AG04450 (cell line): ENCODE data around the gene FANCC. TPM values are rescaled to one million over a fixed set of nuclear protein-coding genes. Genes with fewer than 3 reads are reported as not detected.
A peak's percentile ranks its signal among the peaks of the same experiment; 100 is the strongest.

Experiments
- CTCF ChIA-PET: fragments of 300-600, 350-600 bp; formaldehyde crosslinking; extraction: SDS; loops from one replicate; lab custom pipeline; 2022; ENCODE audit warnings: antibody characterized with exemption, inconsistent platforms; lab: Charles Lee
- POLR2A ChIA-PET: fragments of 350-600 bp; formaldehyde crosslinking; extraction: SDS; loops from one replicate; lab custom pipeline; 2021; ENCODE audit warnings: antibody characterized with exemption, inconsistent platforms; lab: Yijun Ruan, JAX
- DNase-seq: peaks from one replicate; pipeline ENCODE4 v3.0.0-alpha.2; 2011; ENCODE audit warnings: low read depth, low spot score
- H3K27ac ChIP-seq: one replicate; pipeline ENCODE4 v1.5.1; 2012; ENCODE audit warnings: low read depth, low read length, control low read depth
- H3K27me3 ChIP-seq: one replicate; pipeline ENCODE4 v1.6.0; 2012; ENCODE audit warnings: low read length; ENCODE audit not compliant: control insufficient read depth, insufficient read depth
- H3K4me3 ChIP-seq: 2 replicates; pipeline ENCODE4 v1.5.1; 2011; ENCODE audit warnings: mild to moderate bottlenecking, low read depth, low read length, control low read depth
- H3K9me3 ChIP-seq: 2 replicates; pipeline ENCODE4 v1.5.1; 2012; ENCODE audit warnings: low read length; ENCODE audit not compliant: control insufficient read depth, insufficient read depth
- polyA plus RNA-seq: library from polyadenylated mRNA; depleted of rRNA; stranded (reverse); fragments of >200 nt; gene quantifications from 2 replicates; pipeline ENCODE4 v1.2.3, GENCODE V29; 2011
- TF ChIP-seq, protein P1 (sequence below): IDR thresholded peaks from 2 replicates; pipeline ENCODE4 v1.5.1; 2011; ENCODE audit warnings: low read depth, low read length, control low read depth, inconsistent platforms

The FANCC gene
- polyA plus RNA-seq, 1 experiment = 10.8 TPM

DNA sequence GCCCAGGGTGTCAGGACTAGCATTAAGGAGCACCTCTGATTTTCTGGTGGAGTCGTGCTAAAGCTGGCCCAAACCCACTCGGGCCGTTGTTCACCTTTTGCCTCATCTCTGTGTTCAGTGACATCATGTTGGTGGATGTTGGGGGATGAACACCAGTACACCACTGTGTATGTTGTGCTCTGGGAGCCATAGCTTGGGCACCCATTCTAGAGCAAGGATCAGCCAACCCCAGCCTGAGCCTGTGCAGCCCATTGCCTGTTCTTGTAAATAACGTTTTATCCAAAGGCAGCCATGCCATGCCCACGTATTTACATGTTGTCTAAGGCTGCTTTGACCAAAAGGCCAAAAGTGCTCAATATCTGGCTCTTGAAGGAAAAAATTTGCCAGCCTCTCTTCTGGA, 245.6 kb downstream of the FANCC start:
- ChIA-PET POLR2A (no interaction called here), CTCF (interaction anchor here (0.9 to 1.5 kb wide), 2 partner anchors 58 to 390 kb away, joined by 4 to 5 read pairs; no protein-coding TSS in a partner anchor)
- no peak overlapping the region for H3K4me3 ChIP-seq
- H3K27me3 ChIP-seq = no peaks in the 10 kb centered on the region
- TF ChIP-seq, protein P1, sequence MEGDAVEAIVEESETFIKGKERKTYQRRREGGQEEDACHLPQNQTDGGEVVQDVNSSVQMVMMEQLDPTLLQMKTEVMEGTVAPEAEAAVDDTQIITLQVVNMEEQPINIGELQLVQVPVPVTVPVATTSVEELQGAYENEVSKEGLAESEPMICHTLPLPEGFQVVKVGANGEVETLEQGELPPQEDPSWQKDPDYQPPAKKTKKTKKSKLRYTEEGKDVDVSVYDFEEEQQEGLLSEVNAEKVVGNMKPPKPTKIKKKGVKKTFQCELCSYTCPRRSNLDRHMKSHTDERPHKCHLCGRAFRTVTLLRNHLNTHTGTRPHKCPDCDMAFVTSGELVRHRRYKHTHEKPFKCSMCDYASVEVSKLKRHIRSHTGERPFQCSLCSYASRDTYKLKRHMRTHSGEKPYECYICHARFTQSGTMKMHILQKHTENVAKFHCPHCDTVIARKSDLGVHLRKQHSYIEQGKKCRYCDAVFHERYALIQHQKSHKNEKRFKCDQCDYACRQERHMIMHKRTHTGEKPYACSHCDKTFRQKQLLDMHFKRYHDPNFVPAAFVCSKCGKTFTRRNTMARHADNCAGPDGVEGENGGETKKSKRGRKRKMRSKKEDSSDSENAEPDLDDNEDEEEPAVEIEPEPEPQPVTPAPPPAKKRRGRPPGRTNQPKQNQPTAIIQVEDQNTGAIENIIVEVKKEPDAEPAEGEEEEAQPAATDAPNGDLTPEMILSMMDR = no peak
- no peaks in the 10 kb centered on the region for H3K9me3 ChIP-seq
- DNase-seq = no peak
- H3K27ac ChIP-seq = no peak overlapping the region

DNA sequence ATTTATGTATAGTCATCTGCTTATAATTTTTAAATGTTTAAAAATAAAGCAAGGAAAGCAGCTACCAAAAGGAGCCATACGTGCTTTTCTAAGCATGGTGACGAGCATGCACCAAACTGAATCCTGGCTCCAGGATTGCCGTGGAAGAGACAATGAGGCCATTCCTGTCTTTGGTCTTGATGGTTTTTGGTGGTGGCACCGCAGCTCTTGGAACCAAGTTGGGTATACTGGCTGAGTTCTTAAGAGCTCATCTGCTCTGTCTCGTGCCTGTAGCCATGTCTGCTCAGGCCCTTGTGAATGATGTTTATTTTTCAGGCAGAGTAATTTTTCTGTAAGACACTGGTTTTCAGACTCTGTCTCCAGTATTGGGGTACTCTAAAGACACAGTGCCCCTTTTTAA, 246.1 kb downstream of the FANCC start:
- ChIA-PET CTCF (interaction anchor here (1.1 kb wide), 1 partner anchor 12 kb away, joined by 3 read pairs; no protein-coding TSS in a partner anchor), POLR2A (no interaction called here)
- H3K27me3 ChIP-seq = no peaks in the 10 kb centered on the region

DNA sequence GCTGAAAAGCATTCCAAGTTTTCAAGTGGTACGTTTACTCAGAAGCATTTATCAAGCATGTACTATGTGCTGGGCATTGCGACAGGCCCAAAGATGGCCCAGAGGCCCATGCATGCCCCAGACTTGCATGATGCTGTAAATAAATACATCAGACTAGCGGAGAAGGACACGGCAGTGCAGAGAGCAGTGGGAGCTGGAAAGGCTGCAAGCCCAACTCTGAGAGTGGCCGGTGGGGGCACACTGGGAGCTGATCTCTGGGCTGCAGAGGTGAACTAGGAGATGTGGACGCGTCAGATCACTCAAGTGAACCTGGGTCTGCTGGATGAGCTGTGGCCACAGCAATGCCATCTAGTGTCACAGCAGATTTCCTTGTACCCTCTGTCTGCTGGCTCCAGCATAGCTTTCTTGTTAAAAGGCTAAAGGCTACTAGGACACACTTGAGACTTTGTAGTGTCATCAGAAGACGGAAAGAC, 246.9 kb downstream of the FANCC start:
- H3K27ac ChIP-seq = no peak overlapping the region
- H3K9me3 ChIP-seq = no peaks in the 10 kb centered on the region
- TF ChIP-seq, protein P1 = no peak
- no peaks in the 10 kb centered on the region for H3K27me3 ChIP-seq
- ChIA-PET CTCF (interaction anchor here (1.1 to 1.7 kb wide), 2 partner anchors 11 to 60 kb away, joined by 3 to 6 read pairs; no protein-coding TSS in a partner anchor), POLR2A (no interaction called here)
- no peak for DNase-seq
- H3K4me3 ChIP-seq = no peak overlapping the region

More for the DNA sequence above, 246.1 kb downstream of the FANCC start:
- no peak for DNase-seq
- TF ChIP-seq, protein P1 = no peak
- Histone ChIP-seq H3K27ac (peak overlapping the region; percentile 21), H3K4me3 (no peak overlapping the region), H3K9me3 (no peaks in the 10 kb centered on the region)

DNA sequence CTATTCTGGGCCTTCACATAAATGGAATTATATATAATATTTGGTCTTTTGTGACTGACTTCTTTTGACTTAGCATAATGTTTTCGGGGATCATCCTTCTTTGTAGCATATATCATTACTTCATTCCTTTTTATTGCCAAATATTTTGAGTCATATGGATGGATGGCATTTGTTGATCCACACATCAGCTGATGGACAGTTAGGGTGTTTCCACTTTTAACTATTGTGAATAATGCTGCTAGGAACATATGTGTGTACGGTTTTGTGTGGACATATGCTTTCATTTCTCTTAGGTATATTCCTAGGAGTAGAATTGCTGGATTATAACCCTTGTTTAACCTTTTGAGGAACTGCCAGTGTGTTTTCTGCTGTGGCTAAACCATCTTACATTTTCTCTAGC, 249.6 kb downstream of the FANCC start:
- Histone ChIP-seq H3K4me3 (no peak overlapping the region), H3K9me3 (no peaks in the 10 kb centered on the region; the same call in 1 of the 2 replicates), H3K27ac (no peak overlapping the region), H3K27me3 (no peaks in the 10 kb centered on the region)
- TF ChIP-seq, protein P1 = no peak
- CTCF ChIA-PET = interaction anchor here (0.6 to 0.9 kb wide), 2 partner anchors 59 to 61 kb away, joined by 3 to 5 read pairs; no protein-coding TSS in a partner anchor
- no peak for DNase-seq
- POLR2A ChIA-PET = no interaction called here

DNA sequence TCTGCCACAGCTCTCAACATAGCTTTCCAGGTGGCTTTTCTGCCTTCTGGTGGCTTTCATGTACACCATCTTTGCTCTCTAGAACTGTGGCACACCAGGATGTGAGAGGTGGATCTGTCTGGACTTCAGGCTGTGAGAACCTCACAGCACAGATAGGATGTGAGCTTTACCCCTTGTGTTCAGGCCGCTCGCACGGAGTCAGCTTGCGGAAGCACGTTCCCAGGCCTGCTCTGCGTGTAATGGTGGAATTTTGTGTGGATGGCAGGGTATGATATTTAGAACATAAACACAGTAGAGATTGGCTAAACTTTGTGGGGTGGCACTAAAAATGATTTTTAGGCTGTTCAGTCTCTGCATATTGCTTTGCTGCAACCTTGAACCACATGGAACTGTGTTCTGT, 250.5 kb downstream of the FANCC start:
- CTCF ChIA-PET = interaction anchor here (0.6 to 1.4 kb wide), 5 partner anchors 60 to 385 kb away, joined by 3 to 6 read pairs (median 4); no protein-coding TSS in a partner anchor
- Histone ChIP-seq H3K27ac (no peak overlapping the region), H3K4me3 (no peak overlapping the region), H3K9me3 (no peaks in the 10 kb centered on the region; the same call in 1 of the 2 replicates), H3K27me3 (no peaks in the 10 kb centered on the region)
- POLR2A ChIA-PET = no interaction called here
- no peak for DNase-seq
- TF ChIP-seq, protein P1 = no peak
